B cell (primary cell): ENCODE data around the gene RSPH6A.

Experiments used
- EZH2 ChIP-seq: IDR thresholded peaks from 2 replicates; pipeline ENCODE4 v1.6.1; 2012; ENCODE audit warnings: borderline replicate concordance, low read depth, mild to moderate bottlenecking, moderate library complexity, low read length; ENCODE audit not compliant: insufficient read depth, poor library complexity, severe bottlenecking
- TF ChIP-seq, protein P1 (sequence below): fragments of 200-600 bp; IDR thresholded peaks from one replicate; pipeline ENCODE4 v1.8.0; 2022; ENCODE audit warnings: antibody characterized with exemption, mild to moderate bottlenecking

DNA sequence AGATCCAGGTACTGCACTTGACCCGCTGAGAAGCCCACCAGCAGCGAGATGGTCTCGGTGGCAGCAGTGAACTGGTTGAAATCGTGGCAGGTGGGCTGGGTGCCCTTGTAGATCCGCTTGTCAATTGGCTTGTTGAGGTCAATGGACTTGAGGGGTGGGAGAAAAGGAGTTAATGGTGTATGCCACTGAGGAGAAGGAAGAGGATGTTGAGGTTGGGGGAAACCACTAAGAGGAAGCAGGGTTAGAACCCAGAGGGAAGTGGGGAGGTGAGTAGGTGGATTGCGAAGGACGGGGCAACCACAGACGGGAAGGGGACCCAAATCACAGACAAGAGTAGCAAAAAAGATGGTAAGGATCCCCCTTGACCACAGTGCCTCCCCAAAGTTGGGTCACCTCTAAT is 24.2 kb downstream of the RSPH6A start:
- TF ChIP-seq, protein P1, sequence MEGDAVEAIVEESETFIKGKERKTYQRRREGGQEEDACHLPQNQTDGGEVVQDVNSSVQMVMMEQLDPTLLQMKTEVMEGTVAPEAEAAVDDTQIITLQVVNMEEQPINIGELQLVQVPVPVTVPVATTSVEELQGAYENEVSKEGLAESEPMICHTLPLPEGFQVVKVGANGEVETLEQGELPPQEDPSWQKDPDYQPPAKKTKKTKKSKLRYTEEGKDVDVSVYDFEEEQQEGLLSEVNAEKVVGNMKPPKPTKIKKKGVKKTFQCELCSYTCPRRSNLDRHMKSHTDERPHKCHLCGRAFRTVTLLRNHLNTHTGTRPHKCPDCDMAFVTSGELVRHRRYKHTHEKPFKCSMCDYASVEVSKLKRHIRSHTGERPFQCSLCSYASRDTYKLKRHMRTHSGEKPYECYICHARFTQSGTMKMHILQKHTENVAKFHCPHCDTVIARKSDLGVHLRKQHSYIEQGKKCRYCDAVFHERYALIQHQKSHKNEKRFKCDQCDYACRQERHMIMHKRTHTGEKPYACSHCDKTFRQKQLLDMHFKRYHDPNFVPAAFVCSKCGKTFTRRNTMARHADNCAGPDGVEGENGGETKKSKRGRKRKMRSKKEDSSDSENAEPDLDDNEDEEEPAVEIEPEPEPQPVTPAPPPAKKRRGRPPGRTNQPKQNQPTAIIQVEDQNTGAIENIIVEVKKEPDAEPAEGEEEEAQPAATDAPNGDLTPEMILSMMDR, result no peak
- no peak for TF ChIP-seq EZH2
